ENCODE data around the gene KLK7.
"Not testable (repeated sequence)": the region's sequence is repeated elsewhere in the genome, so short reads cannot be mapped to it uniquely, and the experiment has no call there.

Gene KLK7

DNA sequence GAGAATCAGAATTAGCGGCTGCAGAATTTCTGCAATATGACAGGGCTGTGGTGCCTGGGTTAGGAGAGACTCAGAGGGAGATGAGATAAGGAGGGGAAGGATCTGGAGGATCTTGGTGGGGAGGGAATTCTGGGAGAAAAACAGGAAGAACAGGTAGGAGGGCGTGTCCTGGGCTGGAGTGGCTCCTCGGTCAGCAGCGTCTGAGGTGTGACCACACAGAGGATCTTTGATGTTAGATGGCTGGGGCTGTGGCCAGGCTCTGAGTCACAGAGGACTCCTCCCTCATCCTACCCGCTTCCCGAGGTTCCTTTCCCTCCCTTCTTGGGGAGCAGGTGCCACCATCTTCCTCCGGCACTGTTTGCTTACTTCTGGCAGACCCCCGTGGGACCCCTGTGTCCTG is 8.0 kb downstream of the KLK7 start:
- DNase-seq (ENCODE audit: low spot score) = no peak

DNA sequence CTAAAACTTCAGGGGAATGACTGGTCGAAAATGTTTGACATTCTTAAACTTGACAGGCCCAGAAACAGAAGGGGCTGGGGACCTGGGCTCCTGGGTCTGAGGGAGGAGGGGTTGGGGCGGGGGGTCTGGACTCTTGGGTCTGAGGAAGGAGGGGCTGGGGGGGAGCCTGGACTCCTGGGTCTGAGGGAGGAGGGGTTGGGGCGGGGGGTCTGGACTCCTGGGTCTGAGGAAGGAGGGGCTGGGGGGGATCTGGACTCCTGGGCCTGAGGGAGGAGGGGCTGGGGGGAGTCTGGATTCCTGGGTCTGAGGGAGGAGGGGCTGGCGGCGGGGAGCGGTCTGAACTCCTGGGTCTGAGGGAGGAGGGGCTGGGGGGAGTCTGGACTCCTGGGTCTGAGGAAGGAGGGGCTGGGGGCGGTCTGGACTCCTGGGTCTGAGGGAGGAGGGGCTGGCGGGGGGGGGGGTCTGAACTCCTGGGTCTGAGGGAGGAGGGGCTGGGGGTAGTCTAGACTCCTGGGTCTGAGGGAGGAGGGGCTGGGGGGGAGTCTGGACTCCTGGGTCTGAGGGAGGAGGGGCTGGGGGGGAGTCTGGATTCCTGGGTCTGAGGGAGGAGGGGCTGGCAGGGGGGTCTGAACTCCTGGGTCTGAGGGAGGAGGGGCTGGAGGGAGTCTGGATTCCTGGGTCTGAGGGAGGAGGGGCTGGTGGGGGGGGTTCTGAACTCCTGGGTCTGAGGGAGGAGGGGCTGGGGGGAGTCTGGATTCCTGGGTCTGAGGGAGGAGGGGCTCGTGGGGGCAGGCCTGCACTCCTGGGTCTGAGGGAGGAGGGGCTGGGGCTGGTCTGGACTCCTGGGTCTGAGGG is 8.8 kb downstream of the KLK7 start:
- DNase-seq (ENCODE audit: low spot score) = no peak

DNA sequence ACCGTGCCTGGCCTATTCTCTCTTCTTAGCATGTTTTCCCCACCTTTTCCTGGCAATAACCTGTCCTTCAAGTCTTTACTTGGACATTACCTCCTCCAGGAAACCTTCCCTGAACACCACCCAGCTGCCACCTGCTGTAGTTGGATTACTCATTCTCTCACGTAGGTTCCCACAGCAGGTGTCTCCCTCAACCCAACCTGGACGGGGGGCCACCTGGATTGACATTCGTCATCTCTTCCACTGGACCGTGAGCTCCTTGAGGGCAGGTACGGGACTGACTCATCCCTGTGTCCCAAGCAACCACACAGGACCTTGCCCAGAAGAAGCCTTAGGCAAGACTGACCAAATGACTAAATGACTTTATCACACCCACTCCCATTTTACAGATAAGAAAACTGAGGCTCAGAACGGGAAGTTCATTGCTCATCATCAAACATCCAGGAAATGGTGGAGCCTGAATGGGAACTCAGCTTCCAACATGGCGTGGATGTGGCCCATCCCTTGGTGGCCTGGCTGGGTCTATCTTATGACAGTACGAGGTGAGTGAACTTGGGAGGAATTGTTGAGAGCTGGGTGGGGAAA is 10.8 kb downstream of the KLK7 start:
- no peak for DNase-seq (ENCODE audit: low spot score)

- not testable (repeated sequence) for DNase-seq (ENCODE audit: low spot score)
Observed at GRCh38 chr19:50969810-50970209, 13.9 kb downstream of the KLK7 start.

GRCh38 chr19:50969413-50969760 is 14.3 kb downstream of the KLK7 start, which contains the start of gene KLK6:
Gene KLK6, minus strand, starts transcription at chr19:50969591. Its CDS starts 1,487 bp downstream, at chr19:50968104.
- DNase-seq (ENCODE audit: low spot score) = peak; percentile 97

GRCh38 chr19:50968716-50969412 is 14.9 kb downstream of the KLK7 start:
- peak; percentile 50 for DNase-seq (ENCODE audit: low spot score)

GRCh38 chr19:50967929-50968715 is 15.6 kb downstream of the KLK7 start:
- DNase-seq (ENCODE audit: low spot score) = peak; percentile 59

DNA sequence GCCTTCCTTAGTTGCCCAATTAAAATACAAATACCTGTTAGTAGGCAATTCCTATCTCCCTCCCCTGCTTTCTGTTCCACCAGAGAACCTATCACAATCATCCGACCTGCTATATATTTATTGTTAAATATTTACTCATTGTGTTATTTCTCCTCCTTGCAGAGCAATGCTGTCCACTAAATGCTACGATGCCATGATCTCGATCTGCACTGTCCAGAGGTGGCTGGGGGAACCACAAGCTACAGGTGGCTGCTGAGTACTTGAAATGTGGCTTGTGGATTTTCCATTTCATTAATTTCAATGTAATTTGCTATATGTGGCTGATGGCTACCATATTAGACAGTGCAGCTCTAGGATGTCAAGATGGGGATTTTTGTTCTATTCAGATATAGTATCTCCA is 19.5 kb downstream of the KLK7 start:
- no peak for DNase-seq (ENCODE audit: low spot score)

DNA sequence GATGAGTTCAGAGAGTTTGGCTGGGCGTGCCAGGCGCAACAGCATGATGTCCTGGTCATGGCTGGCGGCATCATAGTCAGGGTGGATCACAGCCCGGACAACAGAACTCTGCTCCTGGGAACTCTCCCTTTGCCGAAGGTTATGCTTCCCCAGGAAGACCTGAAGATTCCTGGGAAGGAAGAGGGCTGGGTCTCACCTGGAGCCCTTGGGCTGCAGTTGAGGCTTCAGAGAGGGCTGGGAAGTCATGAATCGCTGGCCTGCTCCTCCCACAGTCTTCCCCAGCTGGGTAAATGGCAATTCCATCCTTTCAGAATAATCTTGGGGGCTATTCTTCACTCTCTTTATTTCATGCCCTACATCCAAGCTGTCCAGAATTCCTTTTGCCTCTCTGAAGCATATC is 20.3 kb downstream of the KLK7 start:
- no peak for DNase-seq (ENCODE audit: low spot score)

DNA sequence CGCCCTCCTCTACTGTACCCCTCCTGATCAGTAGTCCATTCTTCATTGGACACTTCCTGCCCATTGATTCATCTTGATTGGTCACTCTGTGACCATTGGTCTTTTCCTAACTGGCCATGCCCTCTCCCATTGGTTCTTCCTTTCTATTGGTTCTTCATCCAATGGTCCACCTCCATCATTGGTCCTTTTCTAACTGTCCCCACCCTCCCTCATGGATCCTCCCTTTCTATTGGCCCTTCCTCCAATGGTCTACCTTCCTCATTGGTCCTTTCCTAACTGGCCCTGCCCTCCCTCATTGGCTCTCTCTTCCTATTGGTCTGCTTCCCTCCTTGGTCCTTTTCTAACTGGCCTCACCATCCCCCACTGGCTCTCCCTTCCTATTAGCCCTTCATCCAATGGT is 21.5 kb downstream of the KLK7 start:
- no peak for DNase-seq (ENCODE audit: low spot score)

DNA sequence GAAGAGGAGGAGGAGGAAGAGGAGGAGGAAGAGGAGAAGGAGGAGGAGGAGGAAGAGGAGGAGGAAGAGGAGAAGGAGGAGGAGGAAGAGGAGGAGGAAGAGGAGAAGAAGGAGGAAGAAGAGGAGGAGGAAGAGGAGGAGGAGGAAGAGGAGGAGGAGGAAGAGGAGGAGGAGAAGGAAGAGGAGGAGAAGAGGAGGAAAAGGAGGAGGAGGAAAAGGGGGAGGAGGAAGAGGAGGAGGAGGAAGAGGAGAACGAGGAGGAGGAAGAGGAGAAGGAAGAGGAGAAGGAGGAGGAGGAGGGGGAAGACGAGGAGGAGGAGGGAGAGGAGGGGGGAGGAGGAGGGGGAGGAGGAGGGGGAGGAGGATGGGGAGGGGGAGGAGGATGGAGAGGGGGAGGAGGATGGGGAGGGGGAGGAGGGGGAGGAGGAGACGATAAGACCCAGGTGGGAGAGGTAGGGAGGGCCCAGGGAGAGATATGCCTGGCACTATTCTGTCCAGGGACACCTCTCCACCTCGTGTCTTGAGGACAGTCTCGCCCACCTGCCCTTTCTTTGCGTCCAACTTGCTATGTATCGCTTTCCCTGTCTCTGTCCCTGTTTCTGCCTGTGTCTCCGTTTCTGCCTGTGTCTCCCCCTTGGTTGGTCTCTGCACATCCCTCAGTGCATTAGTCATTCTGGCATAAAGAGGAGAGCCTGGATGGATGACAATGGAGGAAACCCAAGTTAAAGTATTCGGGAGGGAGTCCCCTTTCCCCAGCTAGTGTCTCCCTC is 23.8 kb downstream of the KLK7 start:
- DNase-seq (ENCODE audit: low spot score) = no peak

GRCh38 chr19:50957587-50957986 is 26.1 kb downstream of the KLK7 start:
- DNase-seq (ENCODE audit: low spot score) = no peak

DNA sequence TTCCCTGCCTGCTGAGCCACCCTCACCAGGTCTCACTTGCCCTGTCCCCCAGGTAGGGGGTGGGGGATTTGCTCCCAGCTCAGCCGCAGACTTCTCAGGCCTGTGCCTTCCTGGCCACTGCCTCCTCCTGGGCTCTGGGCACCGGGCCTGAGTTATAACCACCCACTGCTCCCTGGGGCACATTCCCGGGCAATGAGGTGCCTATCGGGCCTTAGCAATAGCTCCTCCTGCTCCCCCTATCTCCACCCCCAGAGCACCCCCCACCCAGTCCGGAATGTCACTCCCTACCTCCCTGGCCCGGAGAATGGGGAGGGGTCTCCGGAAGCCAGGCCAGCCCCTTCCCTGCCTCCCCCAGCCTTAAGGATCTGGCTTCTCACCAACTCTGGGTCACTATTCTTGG is 30.8 kb downstream of the KLK7 start, which contains the start of gene KLK5:
Gene KLK5 (minus strand): TSS at position 129 of the 400 bp plus-strand sequence. CDS start 381 bp downstream, outside the sequence.
- no peak for DNase-seq (ENCODE audit: low spot score)

DNA sequence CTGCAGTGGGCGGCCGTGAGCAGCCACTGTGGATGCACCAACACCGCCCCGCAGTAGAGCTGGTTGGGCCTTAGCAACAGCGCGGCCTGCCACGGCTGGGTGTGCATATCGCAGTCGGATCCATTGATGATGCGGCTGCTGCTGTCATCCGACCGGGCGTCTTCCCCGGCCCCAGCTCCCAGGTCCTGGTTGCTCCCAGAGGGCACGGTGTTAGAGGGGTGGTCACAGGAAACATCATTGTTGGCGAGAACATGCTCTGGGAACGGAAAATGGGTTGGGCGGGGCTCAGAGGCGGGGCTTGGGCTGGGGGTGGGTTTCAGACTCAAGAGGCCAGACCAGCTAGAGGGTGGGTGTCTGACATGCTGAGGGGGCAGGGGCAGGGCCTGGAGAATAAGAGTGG is 33.9 kb downstream of the KLK7 start:
- no peak for DNase-seq (ENCODE audit: low spot score)

DNA sequence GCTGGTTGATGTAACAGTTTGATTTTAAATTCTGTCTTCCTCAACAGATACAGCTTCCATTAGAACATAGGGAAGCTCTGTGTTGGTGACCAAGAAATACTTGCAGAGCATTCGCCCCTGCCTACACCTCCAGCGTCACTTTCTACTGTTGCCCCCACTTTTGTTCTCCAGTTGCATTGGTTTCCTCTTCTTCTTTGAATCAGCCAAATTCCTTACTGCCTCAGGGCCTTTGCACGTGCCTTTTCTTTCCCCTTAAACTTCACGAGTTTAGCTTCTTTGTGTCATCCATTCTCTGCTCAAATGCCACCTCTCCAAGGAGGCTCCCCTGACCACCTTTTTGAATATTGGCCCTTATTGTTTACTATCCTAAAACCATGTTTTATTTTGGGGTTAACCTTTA is 36.6 kb downstream of the KLK7 start:
- DNase-seq (ENCODE audit: low spot score) = no peak

GRCh38 chr19:50944795-50945194 is 38.9 kb downstream of the KLK7 start:
- no peak for DNase-seq (ENCODE audit: low spot score)

- DNase-seq (ENCODE audit: low spot score) = no peak
Observed at GRCh38 chr19:50943074-50943828, 40.5 kb downstream of the KLK7 start.

DNA sequence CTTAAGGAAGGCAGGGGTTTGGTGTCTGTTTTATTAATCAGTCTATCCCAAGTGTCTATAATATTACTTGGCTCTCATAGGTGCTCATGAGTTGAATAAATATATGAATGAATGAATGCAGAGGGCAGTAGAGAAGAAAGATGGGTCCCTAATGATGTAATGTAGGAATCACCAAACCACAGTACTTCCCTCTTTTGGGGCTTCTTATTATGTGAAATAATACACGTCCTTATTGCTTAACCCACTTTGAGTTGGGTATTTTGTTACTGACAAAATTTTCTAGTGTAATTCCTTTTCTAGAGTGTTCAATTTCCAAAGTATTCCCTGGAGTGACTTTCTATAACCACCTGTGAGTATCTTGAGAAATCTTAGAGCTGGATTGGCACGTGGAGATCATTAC is 44.1 kb downstream of the KLK7 start:
- DNase-seq (ENCODE audit: low spot score) = no peak

DNA sequence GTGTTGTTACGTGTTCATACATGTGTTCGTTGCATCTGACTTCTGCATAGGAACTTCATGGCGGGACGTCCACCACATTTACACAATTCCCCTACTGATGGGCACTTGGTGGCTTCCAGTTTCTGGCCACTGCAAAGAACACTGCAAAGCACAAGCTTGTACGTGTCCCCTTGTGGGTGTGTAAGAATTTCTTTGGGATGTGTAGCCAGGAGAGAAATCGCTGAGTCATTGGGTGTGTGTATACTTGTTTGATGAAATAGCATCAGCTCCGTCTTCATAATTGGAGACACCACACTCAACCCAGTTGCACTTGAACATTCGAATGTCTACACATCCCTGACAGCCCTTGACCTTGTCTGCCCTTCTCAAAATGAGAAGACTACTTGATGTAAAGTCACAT is 50.1 kb downstream of the KLK7 start:
- DNase-seq (ENCODE audit: low spot score) = no peak

- no peak for DNase-seq (ENCODE audit: low spot score)
Observed at GRCh38 chr19:50932690-50933083, 51.0 kb downstream of the KLK7 start.

Measured in globus pallidus (tissue), 1 donor.